ENCODE data around the gene DTNBP1. TPM values are rescaled to one million over a fixed set of nuclear protein-coding genes. Genes with fewer than 3 reads are reported as not detected.

Gene DTNBP1
- total and polyA plus RNA-seq, 2 of the 13 experiments (the other 11 are each of a cell fraction or from before 2014, with no cell fraction given), result 6.6 to 19.1 TPM

DNA sequence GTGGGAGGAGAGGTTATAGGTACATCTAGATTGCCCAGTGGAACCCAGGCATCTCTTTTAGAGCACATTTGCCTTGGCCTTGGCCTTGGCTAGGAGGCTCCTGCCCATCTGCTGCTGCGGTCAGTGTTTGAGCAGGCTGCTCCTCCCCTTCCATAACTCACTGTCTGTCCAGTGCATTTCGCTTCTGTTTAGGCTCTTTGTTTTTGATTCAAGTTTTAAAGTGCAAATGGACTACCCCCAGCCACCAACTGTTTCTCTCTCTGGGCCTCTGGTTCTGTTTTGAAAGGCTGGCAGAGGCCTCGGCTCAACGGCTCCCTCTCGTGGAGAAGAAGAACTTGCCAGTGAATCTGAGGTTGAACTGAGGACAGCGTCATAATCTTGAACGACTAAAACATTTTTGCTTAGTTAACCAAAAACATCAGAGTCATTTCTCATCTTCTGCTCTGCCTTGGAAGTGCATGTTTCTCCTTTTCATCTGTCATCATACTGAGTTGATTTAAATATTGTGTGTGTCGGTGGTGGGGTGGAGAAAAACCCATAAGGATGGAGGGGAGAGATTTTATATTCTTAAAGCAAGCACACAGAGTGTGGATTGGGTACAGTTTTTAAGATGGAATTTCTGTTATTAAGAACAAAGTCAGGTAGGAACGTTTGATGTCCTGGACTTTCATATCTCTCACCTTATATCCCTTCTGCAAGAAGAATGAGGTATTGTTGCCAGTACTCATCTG, 171.4 kb downstream of the DTNBP1 start (continued):
- TF ChIP-seq, protein P1, sequence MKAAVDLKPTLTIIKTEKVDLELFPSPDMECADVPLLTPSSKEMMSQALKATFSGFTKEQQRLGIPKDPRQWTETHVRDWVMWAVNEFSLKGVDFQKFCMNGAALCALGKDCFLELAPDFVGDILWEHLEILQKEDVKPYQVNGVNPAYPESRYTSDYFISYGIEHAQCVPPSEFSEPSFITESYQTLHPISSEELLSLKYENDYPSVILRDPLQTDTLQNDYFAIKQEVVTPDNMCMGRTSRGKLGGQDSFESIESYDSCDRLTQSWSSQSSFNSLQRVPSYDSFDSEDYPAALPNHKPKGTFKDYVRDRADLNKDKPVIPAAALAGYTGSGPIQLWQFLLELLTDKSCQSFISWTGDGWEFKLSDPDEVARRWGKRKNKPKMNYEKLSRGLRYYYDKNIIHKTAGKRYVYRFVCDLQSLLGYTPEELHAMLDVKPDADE (CRISPR knock-in tag; IDR thresholded peaks at IDR 0.05), result no peak
- no peak for TF ChIP-seq NFATC3 (CRISPR knock-in tag; IDR thresholded peaks at IDR 0.05)
- no peak for TF ChIP-seq ZNF251 (CRISPR knock-in tag; IDR thresholded peaks at IDR 0.05)
- TF ChIP-seq SRY (CRISPR knock-in tag; IDR thresholded peaks at IDR 0.05), result no peak
- no peak; the same call in 1 of the 2 replicates for TF ChIP-seq ZZZ3 (CRISPR knock-in tag; IDR thresholded peaks at IDR 0.05; ENCODE audit: borderline replicate concordance)
- no peak for TF ChIP-seq ZNF333 (CRISPR knock-in tag; IDR thresholded peaks at IDR 0.05; ENCODE audit: borderline replicate concordance)
- TF ChIP-seq, protein P2, sequence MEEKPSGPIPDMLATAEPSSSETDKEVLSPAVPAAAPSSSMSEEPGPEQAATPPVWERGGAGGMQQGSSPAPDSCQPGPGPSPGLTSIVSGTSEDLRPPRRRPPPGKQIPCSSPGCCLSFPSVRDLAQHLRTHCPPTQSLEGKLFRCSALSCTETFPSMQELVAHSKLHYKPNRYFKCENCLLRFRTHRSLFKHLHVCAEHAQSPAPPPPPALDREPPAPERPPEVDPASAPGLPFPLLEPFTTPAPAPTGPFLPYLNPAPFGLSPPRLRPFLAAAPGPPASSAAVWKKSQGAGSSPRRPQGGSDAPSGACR (CRISPR knock-in tag; IDR thresholded peaks at IDR 0.05), result no peak
- TF ChIP-seq PRPF4 (IDR thresholded peaks at IDR 0.05; ENCODE audit: low read depth, low read length, poor library complexity, severe bottlenecking), result no peak
- TF ChIP-seq, protein P3, sequence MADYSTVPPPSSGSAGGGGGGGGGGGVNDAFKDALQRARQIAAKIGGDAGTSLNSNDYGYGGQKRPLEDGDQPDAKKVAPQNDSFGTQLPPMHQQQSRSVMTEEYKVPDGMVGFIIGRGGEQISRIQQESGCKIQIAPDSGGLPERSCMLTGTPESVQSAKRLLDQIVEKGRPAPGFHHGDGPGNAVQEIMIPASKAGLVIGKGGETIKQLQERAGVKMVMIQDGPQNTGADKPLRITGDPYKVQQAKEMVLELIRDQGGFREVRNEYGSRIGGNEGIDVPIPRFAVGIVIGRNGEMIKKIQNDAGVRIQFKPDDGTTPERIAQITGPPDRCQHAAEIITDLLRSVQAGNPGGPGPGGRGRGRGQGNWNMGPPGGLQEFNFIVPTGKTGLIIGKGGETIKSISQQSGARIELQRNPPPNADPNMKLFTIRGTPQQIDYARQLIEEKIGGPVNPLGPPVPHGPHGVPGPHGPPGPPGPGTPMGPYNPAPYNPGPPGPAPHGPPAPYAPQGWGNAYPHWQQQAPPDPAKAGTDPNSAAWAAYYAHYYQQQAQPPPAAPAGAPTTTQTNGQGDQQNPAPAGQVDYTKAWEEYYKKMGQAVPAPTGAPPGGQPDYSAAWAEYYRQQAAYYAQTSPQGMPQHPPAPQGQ (CRISPR knock-in tag; IDR thresholded peaks at IDR 0.05; ENCODE audit: borderline replicate concordance), result no peak
- TF ChIP-seq POLR2A (IDR thresholded peaks at IDR 0.05; ENCODE audit: insufficient read depth in 1 of 2, low read depth in 2 of 2, low read length in 2 of 2), result no peak
- TF ChIP-seq ZSCAN30 (CRISPR knock-in tag; IDR thresholded peaks at IDR 0.05), result no peak
- no peak for TF ChIP-seq CCAR2 (optimal IDR thresholded peaks at IDR 0.05; ENCODE audit: low read depth, low read length)
- no peak for TF ChIP-seq FOSL1 (CRISPR knock-in tag; IDR thresholded peaks at IDR 0.05; ENCODE audit: borderline replicate concordance)
- TF ChIP-seq, protein P4, sequence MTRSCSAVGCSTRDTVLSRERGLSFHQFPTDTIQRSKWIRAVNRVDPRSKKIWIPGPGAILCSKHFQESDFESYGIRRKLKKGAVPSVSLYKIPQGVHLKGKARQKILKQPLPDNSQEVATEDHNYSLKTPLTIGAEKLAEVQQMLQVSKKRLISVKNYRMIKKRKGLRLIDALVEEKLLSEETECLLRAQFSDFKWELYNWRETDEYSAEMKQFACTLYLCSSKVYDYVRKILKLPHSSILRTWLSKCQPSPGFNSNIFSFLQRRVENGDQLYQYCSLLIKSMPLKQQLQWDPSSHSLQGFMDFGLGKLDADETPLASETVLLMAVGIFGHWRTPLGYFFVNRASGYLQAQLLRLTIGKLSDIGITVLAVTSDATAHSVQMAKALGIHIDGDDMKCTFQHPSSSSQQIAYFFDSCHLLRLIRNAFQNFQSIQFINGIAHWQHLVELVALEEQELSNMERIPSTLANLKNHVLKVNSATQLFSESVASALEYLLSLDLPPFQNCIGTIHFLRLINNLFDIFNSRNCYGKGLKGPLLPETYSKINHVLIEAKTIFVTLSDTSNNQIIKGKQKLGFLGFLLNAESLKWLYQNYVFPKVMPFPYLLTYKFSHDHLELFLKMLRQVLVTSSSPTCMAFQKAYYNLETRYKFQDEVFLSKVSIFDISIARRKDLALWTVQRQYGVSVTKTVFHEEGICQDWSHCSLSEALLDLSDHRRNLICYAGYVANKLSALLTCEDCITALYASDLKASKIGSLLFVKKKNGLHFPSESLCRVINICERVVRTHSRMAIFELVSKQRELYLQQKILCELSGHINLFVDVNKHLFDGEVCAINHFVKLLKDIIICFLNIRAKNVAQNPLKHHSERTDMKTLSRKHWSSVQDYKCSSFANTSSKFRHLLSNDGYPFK (CRISPR knock-in tag; IDR thresholded peaks at IDR 0.05; ENCODE audit: borderline replicate concordance), result no peak
- TF ChIP-seq FOXJ3 (CRISPR knock-in tag; IDR thresholded peaks at IDR 0.05; ENCODE audit: borderline replicate concordance), result peak; percentile 18; the same call in 1 of the 2 replicates
- TF ChIP-seq, protein P5, sequence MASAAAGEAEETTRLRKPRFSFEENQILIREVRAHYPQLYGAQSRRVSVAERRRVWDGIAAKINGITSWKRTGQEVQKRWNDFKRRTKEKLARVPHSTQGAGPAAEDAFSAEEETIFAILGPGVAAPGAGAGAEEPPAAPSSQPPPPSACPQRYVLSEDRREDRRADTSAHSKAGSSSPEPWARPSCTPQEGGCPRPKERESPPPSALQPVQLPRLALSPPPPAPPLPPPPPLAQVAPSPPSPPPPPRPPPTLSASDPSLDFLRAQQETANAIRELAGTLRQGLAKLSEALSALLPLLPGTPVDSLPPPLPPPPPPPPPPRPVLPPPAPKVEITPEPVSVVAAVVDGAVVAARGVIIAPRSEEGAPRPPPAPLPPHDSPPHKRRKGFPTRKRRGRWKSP (CRISPR knock-in tag; IDR thresholded peaks at IDR 0.05), result no peak
- TF ChIP-seq CBX1 (IDR thresholded peaks at IDR 0.05; ENCODE audit: low read depth), result no peak
- no peak for TF ChIP-seq SRSF4 (IDR thresholded peaks at IDR 0.05; ENCODE audit: low read depth, low read length, poor library complexity, severe bottlenecking)
- no peak for TF ChIP-seq ISX (CRISPR knock-in tag; conservative IDR thresholded peaks at IDR 0.05)
- TF ChIP-seq FOXA1 (IDR thresholded peaks at IDR 0.05), result no peak
- TF ChIP-seq FOXA1 (CRISPR knock-in tag; IDR thresholded peaks at IDR 0.05), result peak; percentile 36; the same call in 1 of the 2 replicates

Data from HepG2 (cell line).